Panc1 (cell line): ENCODE results near the gene CCDC85C.

Source experiments
- CTCF ChIP-seq: fragments of 450-650 bp; IDR thresholded peaks from 2 replicates; pipeline ENCODE4 v1.5.1; 2017; ENCODE audit warnings: mild to moderate bottlenecking
- POLR2AphosphoS5 ChIP-seq: IDR thresholded peaks from 2 replicates; pipeline ENCODE4 v1.6.1; 2012; ENCODE audit warnings: mild to moderate bottlenecking, low read depth, low read length, moderate library complexity
- SIN3A ChIP-seq: IDR thresholded peaks from 2 replicates; pipeline ENCODE4 v1.6.1; 2012; ENCODE audit warnings: low read depth, mild to moderate bottlenecking, low read length, moderate library complexity, borderline replicate concordance; ENCODE audit not compliant: insufficient read depth
- TCF7L2 ChIP-seq: IDR thresholded peaks from 2 replicates; pipeline ENCODE4 v1.6.1; 2011; ENCODE audit warnings: mild to moderate bottlenecking, low read depth, low read length, inconsistent platforms

- TF ChIP-seq CTCF (no peak), POLR2AphosphoS5 (no peak), TCF7L2 (no peak), SIN3A (no peak)
These were observed 48.1 kb upstream of the CCDC85C start for GRCh38 chr14:99651953-99652746.
